Fibroblast of lung (primary cell): ENCODE results near the gene MARK4. TPM values are rescaled to one million over a fixed set of nuclear protein-coding genes. Genes with fewer than 3 reads are reported as not detected.

ENCODE experiments used
- DNase-seq, 2 donors: peaks; one replicate each; pipeline versions ENCODE4 v3.0.0 to v3.0.0-alpha.2; 2010; ENCODE audit warnings: low read depth in 2 of 2
- H2AFZ ChIP-seq: 2 replicates; pipeline ENCODE4 v1.5.1; 2012; ENCODE audit warnings: low read length, control low read depth, inconsistent platforms
- H3K27ac ChIP-seq: 2 replicates; pipeline ENCODE4 v1.5.1; 2011; ENCODE audit warnings: low read length, control low read depth; ENCODE audit not compliant: insufficient read depth
- H3K27me3 ChIP-seq: 2 replicates; pipeline ENCODE4 v1.5.1; 2011; ENCODE audit warnings: mild to moderate bottlenecking, low read length; ENCODE audit not compliant: control insufficient read depth, insufficient read depth
- H3K36me3 ChIP-seq: 2 replicates; pipeline ENCODE4 v1.5.1; 2011; ENCODE audit warnings: low read length; ENCODE audit not compliant: control insufficient read depth, insufficient read depth
- H3K4me1 ChIP-seq: 2 replicates; pipeline ENCODE4 v1.5.1; 2011; ENCODE audit warnings: low read length; ENCODE audit not compliant: control insufficient read depth, insufficient read depth; ENCODE audit errors: extremely low read depth
- H3K4me2 ChIP-seq: 2 replicates; pipeline ENCODE4 v1.5.1; 2011; ENCODE audit warnings: low read length, control low read depth; ENCODE audit not compliant: insufficient read depth; ENCODE audit errors: extremely low read depth
- H3K4me3 ChIP-seq, 4 experiments: fragments of 200-600 bp in 1 of 4; sonication (generic) in 1 of 4; replicated peaks in 1 of 4; 2 replicates each; pipeline ENCODE4 v1.5.1; 2011 to 2016; ENCODE audit warnings: low read length in 4 of 4, low read depth in 3 of 4, mild to moderate bottlenecking in 3 of 4, control low read depth in 2 of 4, inconsistent platforms in 1 of 4, mixed read lengths in 1 of 4; ENCODE audit not compliant: insufficient read depth in 1 of 4; ENCODE audit errors: control extremely low read depth in 1 of 4
- H3K79me2 ChIP-seq: 2 replicates; pipeline ENCODE4 v1.5.1; 2012; ENCODE audit warnings: mild to moderate bottlenecking, low read length, inconsistent platforms; ENCODE audit not compliant: control insufficient read depth, insufficient read depth
- H3K9ac ChIP-seq: 2 replicates; pipeline ENCODE4 v1.5.1; 2011; ENCODE audit warnings: mild to moderate bottlenecking, low read length, control low read depth; ENCODE audit not compliant: insufficient read depth
- H3K9me3 ChIP-seq: 2 replicates; pipeline ENCODE4 v1.5.1; 2012; ENCODE audit warnings: low read depth, low read length; ENCODE audit not compliant: control insufficient read depth, insufficient read depth
- H4K20me1 ChIP-seq: 2 replicates; pipeline ENCODE4 v1.5.1; 2011; ENCODE audit warnings: low read length; ENCODE audit not compliant: control insufficient read depth, insufficient read depth; ENCODE audit errors: extremely low read depth
- EZH2 ChIP-seq: IDR thresholded peaks from 2 replicates; pipeline ENCODE4 v1.5.1; 2012; ENCODE audit warnings: low read length, control low read depth, mild to moderate bottlenecking; ENCODE audit errors: missing control alignments
- polyA plus RNA-seq, 2 donors: library from polyadenylated mRNA; depleted of rRNA in 1 of 2; stranded (reverse) in 1 of 2; unstranded in 1 of 2; fragments of >200 nt; gene quantifications; 2 replicates each; pipeline ENCODE4 v1.2.1, GENCODE V29; 2011 to 2012; ENCODE audit warnings: missing spikeins in 1 of 2
- total RNA-seq: library from RNA; depleted of rRNA; stranded (reverse); fragments of >200 nt; gene quantifications from 2 replicates; pipeline ENCODE4 v1.2.1, GENCODE V29; 2014
- TF ChIP-seq, protein P1 (sequence below), 2 donors: IDR thresholded peaks in 1 of 2; conservative IDR thresholded peaks in 1 of 2; 1 replicate in 1 of 2; 2 replicates in 1 of 2; pipeline ENCODE4 v1.5.1; 2011 to 2012; ENCODE audit warnings: low read length in 2 of 2, control low read depth in 1 of 2, inconsistent platforms in 1 of 2, low read depth in 1 of 2, mild to moderate bottlenecking in 1 of 2

The MARK4 gene
- total and polyA plus RNA-seq, 2 donors (not counting 1 experiment from before 2014, with no cell fraction given) = 8.9 to 14.1 TPM

DNA sequence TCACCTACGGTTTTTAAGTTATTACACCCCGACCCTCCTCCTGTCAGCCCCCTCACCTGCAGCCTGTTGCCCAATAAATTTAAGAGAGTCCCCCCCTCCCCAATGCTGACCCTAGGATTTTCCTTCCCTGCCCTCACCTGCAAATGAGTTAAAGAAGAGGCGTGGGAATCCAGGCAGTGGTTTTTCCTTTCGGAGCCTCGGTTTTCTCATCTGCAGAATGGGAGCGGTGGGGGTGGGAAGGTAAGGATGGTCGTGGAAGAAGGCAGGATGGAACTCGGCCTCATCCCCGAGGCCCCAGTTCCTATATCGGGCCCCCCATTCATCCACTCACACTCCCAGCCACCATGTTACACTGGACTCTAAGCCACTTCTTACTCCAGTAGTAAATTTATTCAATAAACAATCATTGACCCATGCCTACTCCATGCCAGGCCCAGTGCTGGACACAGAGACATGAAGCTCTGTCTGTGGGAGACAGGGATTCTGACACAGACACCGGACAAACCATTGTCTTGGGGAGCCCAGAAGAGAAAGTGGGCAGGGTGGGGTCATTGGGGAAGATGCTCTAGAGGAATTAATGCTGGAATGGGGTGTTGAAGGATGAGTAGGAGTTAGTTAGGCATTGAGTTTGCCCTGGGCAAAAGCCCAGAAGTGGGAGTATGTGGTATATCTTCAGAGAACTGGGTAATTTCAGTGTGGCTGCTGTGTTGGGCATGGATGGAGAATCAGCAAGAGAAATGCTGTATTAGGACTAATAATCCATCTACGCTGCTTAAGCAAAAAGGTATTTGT is 52.4 kb downstream of the MARK4 start:
- H4K20me1 ChIP-seq = no peaks in the 10 kb centered on the region
- no peak overlapping the region for H3K27ac ChIP-seq
- no peak overlapping the region for H2AFZ ChIP-seq
- H3K4me2 ChIP-seq = no peak overlapping the region
- TF ChIP-seq EZH2 = no peak
- TF ChIP-seq, protein P1, sequence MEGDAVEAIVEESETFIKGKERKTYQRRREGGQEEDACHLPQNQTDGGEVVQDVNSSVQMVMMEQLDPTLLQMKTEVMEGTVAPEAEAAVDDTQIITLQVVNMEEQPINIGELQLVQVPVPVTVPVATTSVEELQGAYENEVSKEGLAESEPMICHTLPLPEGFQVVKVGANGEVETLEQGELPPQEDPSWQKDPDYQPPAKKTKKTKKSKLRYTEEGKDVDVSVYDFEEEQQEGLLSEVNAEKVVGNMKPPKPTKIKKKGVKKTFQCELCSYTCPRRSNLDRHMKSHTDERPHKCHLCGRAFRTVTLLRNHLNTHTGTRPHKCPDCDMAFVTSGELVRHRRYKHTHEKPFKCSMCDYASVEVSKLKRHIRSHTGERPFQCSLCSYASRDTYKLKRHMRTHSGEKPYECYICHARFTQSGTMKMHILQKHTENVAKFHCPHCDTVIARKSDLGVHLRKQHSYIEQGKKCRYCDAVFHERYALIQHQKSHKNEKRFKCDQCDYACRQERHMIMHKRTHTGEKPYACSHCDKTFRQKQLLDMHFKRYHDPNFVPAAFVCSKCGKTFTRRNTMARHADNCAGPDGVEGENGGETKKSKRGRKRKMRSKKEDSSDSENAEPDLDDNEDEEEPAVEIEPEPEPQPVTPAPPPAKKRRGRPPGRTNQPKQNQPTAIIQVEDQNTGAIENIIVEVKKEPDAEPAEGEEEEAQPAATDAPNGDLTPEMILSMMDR (conservative IDR thresholded peaks at IDR 0.05 in 1 of 2, IDR thresholded peaks at IDR 0.05 in 1 of 2; ENCODE audit: low read depth in 1 of 2, low read length in 2 of 2) = no peak
- H3K27me3 ChIP-seq = no peaks in the 10 kb centered on the region
- H3K9me3 ChIP-seq = no peaks in the 10 kb centered on the region
- H3K36me3 ChIP-seq = no peaks in the 10 kb centered on the region
- no peak overlapping the region for H3K4me3 ChIP-seq
- H3K4me1 ChIP-seq = no peaks in the 10 kb centered on the region
- H3K9ac ChIP-seq = no peak overlapping the region
- no peak for DNase-seq
- no peaks in the 10 kb centered on the region for H3K79me2 ChIP-seq

DNA sequence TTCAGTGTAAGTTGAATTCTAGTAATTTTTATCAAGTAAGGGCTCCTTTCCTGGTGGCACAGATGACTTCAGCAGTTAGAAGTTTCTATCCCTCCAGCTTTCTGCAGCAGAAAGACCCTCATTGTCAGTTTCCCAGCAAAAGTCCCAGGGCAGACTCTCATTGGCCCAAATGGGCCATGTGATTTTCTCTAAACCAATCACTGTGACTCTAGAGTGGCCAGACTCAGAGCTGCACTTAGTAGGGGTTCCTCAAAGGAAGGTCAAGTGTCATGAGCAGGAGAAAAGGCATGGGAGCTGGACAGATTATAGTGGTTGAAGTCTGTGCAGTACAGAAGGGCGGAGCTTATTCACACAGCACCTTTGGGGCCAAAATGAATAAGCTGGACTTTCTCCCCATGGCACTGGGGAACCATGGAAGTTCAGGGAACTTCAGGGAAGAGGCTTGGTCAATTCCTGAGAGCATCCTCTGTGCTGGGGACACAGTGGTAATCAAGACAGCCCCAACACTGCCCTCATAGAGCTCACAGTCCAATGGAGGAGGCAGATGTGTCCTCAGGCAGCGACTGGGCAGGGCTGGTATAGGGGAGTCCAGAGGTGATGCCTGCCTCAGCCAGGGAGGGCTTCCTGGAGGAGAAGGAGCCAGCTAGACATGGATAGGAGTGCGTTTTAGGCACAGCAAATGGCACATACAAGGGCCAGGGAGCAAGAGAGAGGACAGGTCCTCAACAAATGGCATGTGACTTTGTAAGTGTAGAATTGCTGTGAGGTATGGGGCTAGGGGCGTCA is 53.3 kb downstream of the MARK4 start:
- Histone ChIP-seq H3K27me3 (no peaks in the 10 kb centered on the region), H3K4me3 (no peak overlapping the region), H3K36me3 (no peaks in the 10 kb centered on the region), H3K9ac (no peak overlapping the region), H4K20me1 (no peaks in the 10 kb centered on the region), H3K4me2 (no peak overlapping the region), H3K4me1 (no peaks in the 10 kb centered on the region), H3K9me3 (no peaks in the 10 kb centered on the region), H3K79me2 (no peaks in the 10 kb centered on the region), H2AFZ (no peak overlapping the region), H3K27ac (no peak overlapping the region)
- no peak for DNase-seq
- no peak for TF ChIP-seq EZH2
- TF ChIP-seq, protein P1 (conservative IDR thresholded peaks at IDR 0.05 in 1 of 2, IDR thresholded peaks at IDR 0.05 in 1 of 2; ENCODE audit: low read depth in 1 of 2, low read length in 2 of 2) = no peak

DNA sequence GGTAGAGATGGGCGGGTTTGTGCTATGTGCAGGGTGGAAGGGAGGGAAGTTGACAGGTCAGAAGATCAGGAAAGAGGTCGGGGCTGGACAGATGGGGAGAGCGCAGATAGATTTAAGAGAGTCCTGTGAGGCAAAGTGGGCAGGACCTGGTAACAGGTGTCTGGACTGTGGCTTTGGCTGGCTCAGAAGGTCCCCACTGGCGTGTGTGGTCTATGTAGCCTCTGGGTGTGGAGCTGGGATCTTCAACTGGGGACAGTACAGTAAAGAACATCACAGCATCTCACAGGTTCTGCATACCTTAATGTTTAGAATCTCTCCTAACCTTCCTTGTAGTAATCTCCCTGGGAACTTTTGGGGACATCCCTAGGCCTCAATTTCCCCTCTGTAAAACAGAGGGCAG is 53.9 kb downstream of the MARK4 start:
- Histone ChIP-seq H3K9ac (no peak overlapping the region), H2AFZ (no peak overlapping the region), H3K4me3 (no peak overlapping the region), H3K27ac (no peak overlapping the region), H3K36me3 (no peaks in the 10 kb centered on the region), H4K20me1 (no peaks in the 10 kb centered on the region), H3K79me2 (no peaks in the 10 kb centered on the region), H3K9me3 (no peaks in the 10 kb centered on the region), H3K27me3 (no peaks in the 10 kb centered on the region), H3K4me1 (no peaks in the 10 kb centered on the region), H3K4me2 (no peak overlapping the region)
- TF ChIP-seq, protein P1 (conservative IDR thresholded peaks at IDR 0.05 in 1 of 2, IDR thresholded peaks at IDR 0.05 in 1 of 2; ENCODE audit: low read depth in 1 of 2, low read length in 2 of 2) = no peak
- no peak for TF ChIP-seq EZH2
- DNase-seq = no peak
